Type B pancreatic cell (in vitro differentiated cells): ENCODE measurements around the gene DSCAM. TPM values are rescaled to one million over a fixed set of nuclear protein-coding genes. Genes with fewer than 3 reads are reported as not detected.
A peak's percentile ranks its signal among the peaks of the same experiment; 100 is the strongest.

Experiments
- DNase-seq: peaks from one replicate; pipeline ENCODE4 v3.0.0; 2021; ENCODE audit warnings: mixed read lengths; ENCODE audit not compliant: unreplicated experiment; ENCODE audit errors: extremely low spot score
- H3K27ac Mint-ChIP-seq: 2 replicates; pipeline ENCODE4 v1.8.0; 2021; ENCODE audit warnings: mild to moderate bottlenecking, mixed read lengths
- H3K27me3 Mint-ChIP-seq: 2 replicates; pipeline ENCODE4 v1.8.0; 2021; ENCODE audit warnings: mixed read lengths
- H3K36me3 Mint-ChIP-seq: 2 replicates; pipeline ENCODE4 v1.8.0; 2021; ENCODE audit warnings: mixed read lengths
- H3K4me1 Mint-ChIP-seq: one replicate; pipeline ENCODE4 v1.8.0; 2021; ENCODE audit warnings: mixed read lengths; ENCODE audit not compliant: unreplicated experiment
- H3K4me3 Mint-ChIP-seq: 2 replicates; pipeline ENCODE4 v1.8.0; 2021; ENCODE audit warnings: mild to moderate bottlenecking, mixed read lengths
- H3K9me3 Mint-ChIP-seq: 2 replicates; pipeline ENCODE4 v1.8.0; 2021; ENCODE audit warnings: mixed read lengths
- CTCF ChIP-seq: fragments of 200-600 bp; sonication (generic); conservative IDR thresholded peaks from 2 replicates; pipeline ENCODE4 v1.5.0; 2021; ENCODE audit warnings: antibody characterized with exemption, mild to moderate bottlenecking
- total RNA-seq: library from RNA; stranded (reverse); gene quantifications from 2 replicates; pipeline ENCODE4 v1.2.1, GENCODE V29; 2021; ENCODE audit warnings: low replicate concordance

DSCAM gene
- total RNA-seq, 1 donor from 2014 or later = 1.4 TPM

- no peaks in the 10 kb centered on the region for H3K36me3 Mint-ChIP-seq
- peak overlapping the region; percentile 96 for H3K4me3 Mint-ChIP-seq
- no peak for TF ChIP-seq CTCF
- peaks cover 49% of the 10 kb centered on the region for H3K27me3 Mint-ChIP-seq
- peaks cover 31% of the 10 kb centered on the region for H3K4me1 Mint-ChIP-seq
- peak overlapping the region; percentile 83 for H3K27ac Mint-ChIP-seq
- no peaks in the 10 kb centered on the region for H3K9me3 Mint-ChIP-seq
- DNase-seq = no peak
Observed at GRCh38 chr21:40842197-40842552, 4.8 kb downstream of the DSCAM start.

GRCh38 chr21:40841524-40842196, 5.3 kb downstream of the DSCAM start:
- Mint-ChIP-seq H3K4me1 (peaks cover 31% of the 10 kb centered on the region), H3K27ac (peak overlapping the region; percentile 83), H3K36me3 (no peaks in the 10 kb centered on the region), H3K27me3 (peaks cover 46% of the 10 kb centered on the region), H3K9me3 (no peaks in the 10 kb centered on the region), H3K4me3 (peak overlapping the region; percentile 96)
- peak; percentile 79 for DNase-seq
- peak; percentile 73 for TF ChIP-seq CTCF

GRCh38 chr21:40840401-40841125, 6.4 kb downstream of the DSCAM start:
- no peaks in the 10 kb centered on the region for H3K9me3 Mint-ChIP-seq
- H3K4me3 Mint-ChIP-seq = peak overlapping the region; percentile 96
- H3K27ac Mint-ChIP-seq = peak overlapping the region; percentile 62
- peaks cover 38% of the 10 kb centered on the region for H3K27me3 Mint-ChIP-seq
- DNase-seq = no peak
- no peak for TF ChIP-seq CTCF
- H3K4me1 Mint-ChIP-seq = peaks cover 31% of the 10 kb centered on the region
- no peaks in the 10 kb centered on the region for H3K36me3 Mint-ChIP-seq

- H3K27me3 Mint-ChIP-seq = peaks cover 29% of the 10 kb centered on the region
- H3K9me3 Mint-ChIP-seq = no peaks in the 10 kb centered on the region
- DNase-seq = no peak
- H3K36me3 Mint-ChIP-seq = no peaks in the 10 kb centered on the region
- H3K27ac Mint-ChIP-seq = peak overlapping the region; percentile 62
- peaks cover 31% of the 10 kb centered on the region for H3K4me1 Mint-ChIP-seq
- no peak for TF ChIP-seq CTCF
- peak overlapping the region; percentile 96 for H3K4me3 Mint-ChIP-seq
Observed at GRCh38 chr21:40839521-40839920, 7.4 kb downstream of the DSCAM start.

GRCh38 chr21:40837456-40837855, 9.5 kb downstream of the DSCAM start:
- no peaks in the 10 kb centered on the region for H3K9me3 Mint-ChIP-seq
- no peak for TF ChIP-seq CTCF
- H3K27me3 Mint-ChIP-seq = peaks cover 27% of the 10 kb centered on the region
- no peak for DNase-seq
- peaks cover 30% of the 10 kb centered on the region for H3K4me1 Mint-ChIP-seq
- H3K27ac Mint-ChIP-seq = no peak overlapping the region
- H3K36me3 Mint-ChIP-seq = no peaks in the 10 kb centered on the region
- no peak overlapping the region for H3K4me3 Mint-ChIP-seq
